ENCODE data around the gene AMPH. TPM values are rescaled to one million over a fixed set of nuclear protein-coding genes. Genes with fewer than 3 reads are reported as not detected.

The AMPH gene
- total RNA-seq, 3 donors from 2014 or later: 0.41 to 3.2 (median 1.2) TPM

DNA sequence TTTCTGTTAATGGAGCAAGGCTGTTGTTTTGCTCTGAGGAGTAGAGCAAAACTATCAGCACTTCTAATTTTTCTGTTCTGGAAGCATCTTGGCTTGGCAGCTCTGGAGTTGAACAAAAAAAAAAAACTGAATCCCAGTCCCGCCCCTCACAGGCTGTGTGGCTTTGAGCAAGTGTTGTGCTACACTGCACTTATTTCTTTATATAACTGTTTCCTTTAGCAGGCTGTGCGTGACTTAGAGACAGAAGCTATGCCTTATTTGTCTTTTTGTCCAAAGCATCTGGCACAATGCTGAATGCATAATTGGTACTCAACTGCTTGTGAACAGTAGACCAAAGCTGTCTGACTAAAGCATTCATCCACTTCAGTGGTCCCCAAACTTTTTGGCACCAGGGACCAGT lies 96.1 kb downstream of the AMPH start:
- Histone ChIP-seq H3K9me3 (no peaks in the 10 kb centered on the region), H3K4me1 (ENCODE audit: low read depth) (no peaks in the 10 kb centered on the region), H3K36me3 (ENCODE audit: low read depth) (no peaks in the 10 kb centered on the region), H3K4me3 (no peak overlapping the region)
- DNase-seq (no peak), ATAC-seq (no peak)
- intact Hi-C loops (cut with DNase I, micrococcal nuclease): no loop called here
- TF ChIP-seq, protein P1, sequence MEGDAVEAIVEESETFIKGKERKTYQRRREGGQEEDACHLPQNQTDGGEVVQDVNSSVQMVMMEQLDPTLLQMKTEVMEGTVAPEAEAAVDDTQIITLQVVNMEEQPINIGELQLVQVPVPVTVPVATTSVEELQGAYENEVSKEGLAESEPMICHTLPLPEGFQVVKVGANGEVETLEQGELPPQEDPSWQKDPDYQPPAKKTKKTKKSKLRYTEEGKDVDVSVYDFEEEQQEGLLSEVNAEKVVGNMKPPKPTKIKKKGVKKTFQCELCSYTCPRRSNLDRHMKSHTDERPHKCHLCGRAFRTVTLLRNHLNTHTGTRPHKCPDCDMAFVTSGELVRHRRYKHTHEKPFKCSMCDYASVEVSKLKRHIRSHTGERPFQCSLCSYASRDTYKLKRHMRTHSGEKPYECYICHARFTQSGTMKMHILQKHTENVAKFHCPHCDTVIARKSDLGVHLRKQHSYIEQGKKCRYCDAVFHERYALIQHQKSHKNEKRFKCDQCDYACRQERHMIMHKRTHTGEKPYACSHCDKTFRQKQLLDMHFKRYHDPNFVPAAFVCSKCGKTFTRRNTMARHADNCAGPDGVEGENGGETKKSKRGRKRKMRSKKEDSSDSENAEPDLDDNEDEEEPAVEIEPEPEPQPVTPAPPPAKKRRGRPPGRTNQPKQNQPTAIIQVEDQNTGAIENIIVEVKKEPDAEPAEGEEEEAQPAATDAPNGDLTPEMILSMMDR (IDR thresholded peaks at IDR 0.05): no peak

- Histone ChIP-seq H3K36me3 (ENCODE audit: low read depth) (no peaks in the 10 kb centered on the region), H3K4me1 (ENCODE audit: low read depth) (no peaks in the 10 kb centered on the region), H3K4me3 (no peak overlapping the region), H3K9me3 (no peaks in the 10 kb centered on the region)
- TF ChIP-seq, protein P1 (IDR thresholded peaks at IDR 0.05): no peak
- DNase-seq: no peak
- intact Hi-C loops (cut with DNase I, micrococcal nuclease): no loop called here
- ATAC-seq: no peak
These were observed 105.3 kb downstream of the AMPH start for GRCh38 chr7:38525857-38526256.

DNA sequence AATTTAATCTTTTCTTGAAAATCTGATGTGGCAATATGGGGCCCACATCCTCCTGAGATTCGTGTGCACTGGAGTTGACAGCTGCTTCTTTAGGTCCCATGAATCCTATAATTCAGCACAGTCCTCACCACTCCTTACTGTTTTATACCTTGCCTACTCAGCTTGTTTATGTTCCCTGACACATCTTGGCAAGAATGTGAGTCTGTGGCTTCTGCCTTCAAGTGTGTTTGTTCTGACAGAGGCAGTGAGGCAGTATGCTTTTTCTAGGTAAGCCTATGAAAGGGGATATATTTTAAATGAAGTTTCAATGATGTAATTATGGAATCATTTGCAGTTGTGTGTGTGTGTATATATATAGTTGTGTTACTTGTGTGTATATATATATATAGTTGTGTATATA lies 106.4 kb downstream of the AMPH start:
- H3K36me3 ChIP-seq (ENCODE audit: low read depth): no peaks in the 10 kb centered on the region

GRCh38 chr7:38520741-38521140 lies 110.4 kb downstream of the AMPH start:
- no peak overlapping the region for H3K4me3 ChIP-seq
- no peak for DNase-seq
- H3K36me3 ChIP-seq (ENCODE audit: low read depth): no peaks in the 10 kb centered on the region
- no peak for ATAC-seq
- TF ChIP-seq, protein P1 (IDR thresholded peaks at IDR 0.05): no peak
- H3K9me3 ChIP-seq: peaks cover 9% of the 10 kb centered on the region
- no peaks in the 10 kb centered on the region for H3K4me1 ChIP-seq (ENCODE audit: low read depth)
- intact Hi-C loops (cut with DNase I, micrococcal nuclease): no loop called here

More for the DNA sequence above, 106.4 kb downstream of the AMPH start:
- TF ChIP-seq, protein P1 (IDR thresholded peaks at IDR 0.05): no peak
- ATAC-seq (no peak), DNase-seq (no peak)
- H3K4me1 ChIP-seq (ENCODE audit: low read depth): no peaks in the 10 kb centered on the region
- H3K4me3 ChIP-seq: no peak overlapping the region
- no peaks in the 10 kb centered on the region for H3K9me3 ChIP-seq
- intact Hi-C loops (cut with DNase I, micrococcal nuclease): no loop called here

GRCh38 chr7:38518541-38518940 lies 112.6 kb downstream of the AMPH start:
- H3K36me3 ChIP-seq (ENCODE audit: low read depth): no peaks in the 10 kb centered on the region
- peaks cover 10% of the 10 kb centered on the region for H3K9me3 ChIP-seq
- TF ChIP-seq, protein P1 (IDR thresholded peaks at IDR 0.05): no peak
- no peak overlapping the region for H3K4me3 ChIP-seq
- DNase-seq: no peak
- no peaks in the 10 kb centered on the region for H3K4me1 ChIP-seq (ENCODE audit: low read depth)
- ATAC-seq: no peak
- intact Hi-C loops (cut with DNase I, micrococcal nuclease): no loop called here

GRCh38 chr7:38512704-38513103 lies 118.5 kb downstream of the AMPH start:
- Histone ChIP-seq H3K4me3 (no peak overlapping the region), H3K36me3 (ENCODE audit: low read depth) (no peaks in the 10 kb centered on the region), H3K4me1 (ENCODE audit: low read depth) (no peaks in the 10 kb centered on the region), H3K9me3 (peaks cover 10% of the 10 kb centered on the region)
- intact Hi-C loops (cut with DNase I, micrococcal nuclease): no loop called here
- TF ChIP-seq, protein P1 (IDR thresholded peaks at IDR 0.05): no peak
- ATAC-seq: no peak
- no peak for DNase-seq
